H1 (cell line): ENCODE data around the gene SND1. TPM values are rescaled to one million over a fixed set of nuclear protein-coding genes. Genes with fewer than 3 reads are reported as not detected.

Source experiments
- ATF3 ChIP-seq: IDR thresholded peaks from 2 replicates; pipeline ENCODE4 v1.6.1; 2011; ENCODE audit warnings: low read depth, mild to moderate bottlenecking, low read length; ENCODE audit not compliant: insufficient read depth
- BACH1 ChIP-seq: IDR thresholded peaks from 2 replicates; pipeline ENCODE4 v1.6.1; 2012; ENCODE audit warnings: low read length, improper control_type of control experiment
- BRCA1 ChIP-seq: IDR thresholded peaks from 2 replicates; pipeline ENCODE4 v1.6.1; 2012; ENCODE audit warnings: low read depth, low read length, improper control_type of control experiment
- CBX5 ChIP-seq: fragments of 300-800, 300-1000 bp; sonication (generic); IDR thresholded peaks from 2 replicates; pipeline ENCODE4 v1.7.1; 2016; ENCODE audit warnings: antibody characterized with exemption, low read length, low read depth
- EGR1 ChIP-seq: IDR thresholded peaks from 2 replicates; pipeline ENCODE4 v1.6.1; 2011; ENCODE audit warnings: low read depth, low read length, borderline replicate concordance
- EP300 ChIP-seq, 2 experiments: IDR thresholded peaks; 1 replicate in 1 of 2; 2 replicates in 1 of 2; pipeline ENCODE4 v1.6.1; 2011 to 2012; ENCODE audit warnings: low read depth in 2 of 2, low read length in 2 of 2, mild to moderate bottlenecking in 2 of 2, borderline replicate concordance in 1 of 2, inconsistent platforms in 1 of 2, moderate library complexity in 1 of 2
- EZH2 ChIP-seq: fragments of 200-600 bp; sonication (generic); IDR thresholded peaks from 2 replicates; pipeline ENCODE4 v1.7.1; 2012; ENCODE audit warnings: low read depth, mild to moderate bottlenecking, moderate library complexity, low read length, inconsistent platforms; ENCODE audit not compliant: severe bottlenecking
- GABPA ChIP-seq: IDR thresholded peaks from 2 replicates; pipeline ENCODE4 v1.6.1; 2011; ENCODE audit warnings: mild to moderate bottlenecking, low read length, moderate library complexity, borderline replicate concordance; ENCODE audit not compliant: insufficient read depth
- POLR2A ChIP-seq, 2 experiments: IDR thresholded peaks; 1 replicate in 1 of 2; 2 replicates in 1 of 2; pipeline ENCODE4 v1.6.1; 2011; ENCODE audit warnings: low read depth in 2 of 2, low read length in 2 of 2, mild to moderate bottlenecking in 2 of 2; ENCODE audit errors: control extremely low read depth in 1 of 2
- SIRT6 ChIP-seq: IDR thresholded peaks from one replicate; pipeline ENCODE4 v1.7.1; 2012; ENCODE audit warnings: low read length, inconsistent platforms
- SRF ChIP-seq: IDR thresholded peaks from 2 replicates; pipeline ENCODE4 v1.6.1; 2011; ENCODE audit warnings: mild to moderate bottlenecking, low read depth, low read length, moderate library complexity
- SUZ12 ChIP-seq: fragments of 200-600 bp; sonication (generic); IDR thresholded peaks from 2 replicates; pipeline ENCODE4 v1.6.1; 2012; ENCODE audit warnings: mild to moderate bottlenecking, inconsistent platforms, low read length, moderate library complexity, mixed read lengths
- TAF1 ChIP-seq: IDR thresholded peaks from 2 replicates; pipeline ENCODE4 v1.6.1; 2011; ENCODE audit warnings: mild to moderate bottlenecking, low read depth, low read length
- USF2 ChIP-seq: IDR thresholded peaks from 2 replicates; pipeline ENCODE4 v1.6.1; 2011; ENCODE audit warnings: low read length, improper control_type of control experiment
- ZNF274 ChIP-seq: IDR thresholded peaks from 2 replicates; pipeline ENCODE4 v1.7.0; 2012; ENCODE audit warnings: low read length, borderline replicate concordance; ENCODE audit errors: extremely low read depth
- polyA plus RNA-seq, 7 experiments: library from polyadenylated mRNA; depleted of rRNA in 3 of 7; stranded (reverse) in 5 of 7; unstranded in 2 of 7; fragments of >200 nt in 5 of 7; fragments of 200-250 nt in 2 of 7; gene quantifications; 1 replicate in 5 of 7; 2 replicates in 1 of 7; 4 replicates in 1 of 7; pipeline versions ENCODE4 v1.2.1 to v1.2.3, GENCODE V29; 2011 to 2013; ENCODE audit warnings: missing spikeins in 2 of 7, mixed read lengths in 2 of 7
- total RNA-seq: library from RNA; stranded (reverse); fragmentation: NEBNext Ultra II Directional; extraction: Animal tissue kit (Norgen Biotek cat#: 25700); gene quantifications from 2 replicates; pipeline ENCODE4 v1.2.1, GENCODE V29; 2021
- TF ChIP-seq, protein P1 (sequence below), 3 experiments: IDR thresholded peaks; 1 replicate in 2 of 3; 2 replicates in 1 of 3; pipeline versions ENCODE4 v1.5.1 to v1.6.1; 2011; ENCODE audit warnings: low read length in 3 of 3, mild to moderate bottlenecking in 3 of 3, inconsistent platforms in 2 of 3, low read depth in 1 of 3, moderate library complexity in 1 of 3; ENCODE audit not compliant: insufficient read depth in 1 of 3; ENCODE audit errors: control extremely low read depth in 1 of 3

SND1 gene
- total and polyA plus RNA-seq, 2 of the 8 experiments (the other 6 are each of a cell fraction or from before 2014, with no cell fraction given) = 122 to 290 TPM

DNA sequence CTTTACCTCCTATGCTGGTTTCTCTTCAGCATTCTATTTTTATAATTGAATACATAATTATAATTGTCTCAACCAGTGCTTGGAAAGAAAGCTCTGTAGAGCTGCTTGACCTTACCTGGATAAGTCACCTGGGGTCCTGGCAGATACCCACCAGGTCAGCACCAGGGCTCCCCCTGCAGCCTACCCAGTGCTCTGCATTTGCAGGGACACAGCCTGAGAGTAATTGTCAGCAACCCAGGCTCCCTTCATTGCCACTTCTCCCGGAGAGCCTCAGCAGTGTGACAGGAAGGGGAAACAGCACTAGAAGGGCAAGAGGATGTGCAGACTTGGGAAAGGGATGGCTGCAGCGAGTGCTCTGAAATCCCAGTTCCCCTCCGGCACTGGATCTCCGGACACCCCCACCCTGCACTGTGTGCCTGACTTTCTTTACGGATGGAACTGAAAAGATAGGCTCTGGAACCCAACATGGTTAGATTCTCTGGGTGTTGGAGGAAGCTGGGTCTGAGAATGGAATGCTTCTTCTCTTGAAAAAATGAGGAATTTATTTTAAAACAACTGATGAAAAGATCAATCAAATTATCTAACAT lies 22.6 kb upstream of the SND1 start (continued):
- TF ChIP-seq SUZ12 = no peak
- no peak for TF ChIP-seq EGR1
- TF ChIP-seq CBX5 = no peak
- 0 out of 2 replicates have a peak, but pooled peaks have one; percentile 14 for TF ChIP-seq SRF
- TF ChIP-seq POLR2A (IDR thresholded peaks at IDR 0.05; ENCODE audit: control extremely low read depth in 1 of 2, low read depth in 2 of 2, low read length in 2 of 2) = no peak
- no peak for TF ChIP-seq GABPA
- TF ChIP-seq SIRT6 = no peak
- TF ChIP-seq ATF3 = no peak
- TF ChIP-seq USF2 = no peak
- peak; percentile 28; the same call in 1 of the 2 replicates for TF ChIP-seq TAF1
- TF ChIP-seq EP300 (IDR thresholded peaks at IDR 0.05; ENCODE audit: borderline replicate concordance in 1 of 2, low read depth in 2 of 2, low read length in 2 of 2) = no peak
- no peak for TF ChIP-seq ZNF274
- TF ChIP-seq, protein P1, sequence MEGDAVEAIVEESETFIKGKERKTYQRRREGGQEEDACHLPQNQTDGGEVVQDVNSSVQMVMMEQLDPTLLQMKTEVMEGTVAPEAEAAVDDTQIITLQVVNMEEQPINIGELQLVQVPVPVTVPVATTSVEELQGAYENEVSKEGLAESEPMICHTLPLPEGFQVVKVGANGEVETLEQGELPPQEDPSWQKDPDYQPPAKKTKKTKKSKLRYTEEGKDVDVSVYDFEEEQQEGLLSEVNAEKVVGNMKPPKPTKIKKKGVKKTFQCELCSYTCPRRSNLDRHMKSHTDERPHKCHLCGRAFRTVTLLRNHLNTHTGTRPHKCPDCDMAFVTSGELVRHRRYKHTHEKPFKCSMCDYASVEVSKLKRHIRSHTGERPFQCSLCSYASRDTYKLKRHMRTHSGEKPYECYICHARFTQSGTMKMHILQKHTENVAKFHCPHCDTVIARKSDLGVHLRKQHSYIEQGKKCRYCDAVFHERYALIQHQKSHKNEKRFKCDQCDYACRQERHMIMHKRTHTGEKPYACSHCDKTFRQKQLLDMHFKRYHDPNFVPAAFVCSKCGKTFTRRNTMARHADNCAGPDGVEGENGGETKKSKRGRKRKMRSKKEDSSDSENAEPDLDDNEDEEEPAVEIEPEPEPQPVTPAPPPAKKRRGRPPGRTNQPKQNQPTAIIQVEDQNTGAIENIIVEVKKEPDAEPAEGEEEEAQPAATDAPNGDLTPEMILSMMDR (IDR thresholded peaks at IDR 0.05; ENCODE audit: control extremely low read depth in 1 of 3, insufficient read depth in 1 of 3, low read depth in 1 of 3, low read length in 3 of 3) = peak; percentile 94 to 97 (median 95)
- TF ChIP-seq EZH2 = no peak
- TF ChIP-seq BACH1 = no peak
- no peak for TF ChIP-seq BRCA1
